Large intestine (tissue), 3 donors: Measurements from ENCODE around the gene PKHD1. TPM values are rescaled to one million over a fixed set of nuclear protein-coding genes. Genes with fewer than 3 reads are reported as not detected.

Experiments
- DNase-seq, 2 donors: peaks; one replicate each; pipeline versions ENCODE4 v3.0.0 to v3.0.0-alpha.2; 2013
- H3K27ac ChIP-seq: one replicate; pipeline ENCODE4 v1.5.1; 2013; ENCODE audit warnings: low read length
- H3K27me3 ChIP-seq: 2 replicates; pipeline ENCODE4 v1.6.1; 2013; ENCODE audit warnings: low read length; ENCODE audit not compliant: control insufficient read depth, insufficient read depth
- H3K36me3 ChIP-seq: 2 replicates; pipeline ENCODE4 v1.6.1; 2013; ENCODE audit warnings: low read length; ENCODE audit not compliant: control insufficient read depth, insufficient read depth
- H3K4me1 ChIP-seq: one replicate; pipeline ENCODE4 v1.6.1; 2013; ENCODE audit warnings: low read length; ENCODE audit not compliant: control insufficient read depth, insufficient read depth
- H3K4me3 ChIP-seq: one replicate; pipeline ENCODE4 v1.5.1; 2013; ENCODE audit warnings: low read length
- H3K9me3 ChIP-seq: one replicate; pipeline ENCODE4 v1.6.1; 2013; ENCODE audit warnings: mild to moderate bottlenecking, low read depth, low read length, moderate library complexity; ENCODE audit not compliant: control insufficient read depth
- WGBS: methylation state at CpG from one replicate; pipeline ENCODE4 v1.1.5; 2013; ENCODE audit warnings: low lambda C conversion rate; ENCODE audit not compliant: insufficient coverage; 5-methylcytosine and 5-hydroxymethylcytosine counted together
- polyA plus RNA-seq: library from polyadenylated mRNA; unstranded; fragments of 120-200 nt; gene quantifications from one replicate; pipeline ENCODE4 v1.2.1, GENCODE V29; 2013

The PKHD1 gene
- polyA plus RNA-seq, 1 donor, result 0.36 TPM

GRCh38 chr6:51844336-51844735, 243.1 kb downstream of the PKHD1 start:
- Histone ChIP-seq H3K4me1 (peaks cover 5% of the 10 kb centered on the region), H3K36me3 (no peaks in the 10 kb centered on the region), H3K27me3 (no peaks in the 10 kb centered on the region), H3K27ac (no peak overlapping the region), H3K9me3 (peaks cover 2% of the 10 kb centered on the region), H3K4me3 (no peak overlapping the region)
- WGBS, result no CpG with 5 or more reads among the region's 3 CpGs
- no peak for DNase-seq

- 80% methylated on average over 2 of the region's 5 CpGs for WGBS
- Histone ChIP-seq H3K9me3 (peaks cover 2% of the 10 kb centered on the region), H3K4me1 (peaks cover 5% of the 10 kb centered on the region), H3K27me3 (no peaks in the 10 kb centered on the region), H3K36me3 (no peaks in the 10 kb centered on the region), H3K27ac (no peak overlapping the region), H3K4me3 (no peak overlapping the region)
- DNase-seq, result no peak
Measured at GRCh38 chr6:51843456-51844056, 243.9 kb downstream of the PKHD1 start.

GRCh38 chr6:51842804-51843378, 244.5 kb downstream of the PKHD1 start:
- DNase-seq, result no peak
- Histone ChIP-seq H3K36me3 (no peaks in the 10 kb centered on the region), H3K4me3 (no peak overlapping the region), H3K4me1 (peaks cover 5% of the 10 kb centered on the region), H3K9me3 (peaks cover 2% of the 10 kb centered on the region), H3K27ac (no peak overlapping the region), H3K27me3 (no peaks in the 10 kb centered on the region)
- no CpG with 5 or more reads among the region's 8 CpGs for WGBS

- Histone ChIP-seq H3K4me1 (peaks cover 5% of the 10 kb centered on the region), H3K9me3 (peaks cover 2% of the 10 kb centered on the region), H3K4me3 (no peak overlapping the region), H3K36me3 (no peaks in the 10 kb centered on the region), H3K27me3 (no peaks in the 10 kb centered on the region), H3K27ac (no peak overlapping the region)
- WGBS, result no CpG with 5 or more reads among the region's 11 CpGs
- no peak for DNase-seq
Measured at GRCh38 chr6:51842061-51842803, 245.2 kb downstream of the PKHD1 start.

GRCh38 chr6:51841626-51842025, 245.8 kb downstream of the PKHD1 start:
- H3K36me3 ChIP-seq, result no peaks in the 10 kb centered on the region
- DNase-seq, result no peak

GRCh38 chr6:51839726-51840374, 247.6 kb downstream of the PKHD1 start:
- no peak for DNase-seq
- H3K9me3 ChIP-seq, result no peaks in the 10 kb centered on the region
- H3K4me3 ChIP-seq, result no peak overlapping the region
- H3K4me1 ChIP-seq, result no peaks in the 10 kb centered on the region
- no peaks in the 10 kb centered on the region for H3K27me3 ChIP-seq
- H3K36me3 ChIP-seq, result no peaks in the 10 kb centered on the region
- WGBS, result 71% methylated on average over 2 of the region's 4 CpGs
- H3K27ac ChIP-seq, result no peak overlapping the region

More at GRCh38 chr6:51841626-51842025, 245.8 kb downstream of the PKHD1 start:
- Histone ChIP-seq H3K9me3 (no peaks in the 10 kb centered on the region), H3K4me1 (peaks cover 5% of the 10 kb centered on the region), H3K27me3 (no peaks in the 10 kb centered on the region), H3K4me3 (no peak overlapping the region), H3K27ac (no peak overlapping the region)
- WGBS, result no CpG with 5 or more reads among the region's 2 CpGs

- no peaks in the 10 kb centered on the region for H3K36me3 ChIP-seq
- H3K9me3 ChIP-seq, result no peaks in the 10 kb centered on the region
- DNase-seq, result no peak
- H3K27ac ChIP-seq, result no peak overlapping the region
- no peaks in the 10 kb centered on the region for H3K4me1 ChIP-seq
- no peak overlapping the region for H3K4me3 ChIP-seq
- H3K27me3 ChIP-seq, result no peaks in the 10 kb centered on the region
- no CpG with 5 or more reads among the region's 1 CpG for WGBS
Measured at GRCh38 chr6:51830666-51831065, 256.7 kb downstream of the PKHD1 start.

GRCh38 chr6:51827580-51827979, 259.8 kb downstream of the PKHD1 start:
- H3K27ac ChIP-seq, result no peak overlapping the region
- no peak overlapping the region for H3K4me3 ChIP-seq
- DNase-seq, result no peak
- no peaks in the 10 kb centered on the region for H3K9me3 ChIP-seq
- no peaks in the 10 kb centered on the region for H3K4me1 ChIP-seq
- no CpG with 5 or more reads among the region's 1 CpG for WGBS
- no peaks in the 10 kb centered on the region for H3K36me3 ChIP-seq
- H3K27me3 ChIP-seq, result no peaks in the 10 kb centered on the region

- Histone ChIP-seq H3K4me1 (no peaks in the 10 kb centered on the region), H3K9me3 (no peaks in the 10 kb centered on the region), H3K4me3 (no peak overlapping the region), H3K27ac (no peak overlapping the region), H3K36me3 (no peaks in the 10 kb centered on the region), H3K27me3 (no peaks in the 10 kb centered on the region)
- no peak for DNase-seq
Measured at GRCh38 chr6:51824940-51825339, 262.5 kb downstream of the PKHD1 start.

- Histone ChIP-seq H3K9me3 (no peaks in the 10 kb centered on the region), H3K4me1 (no peaks in the 10 kb centered on the region), H3K4me3 (no peak overlapping the region), H3K27ac (no peak overlapping the region), H3K36me3 (no peaks in the 10 kb centered on the region), H3K27me3 (no peaks in the 10 kb centered on the region)
- no peak for DNase-seq
Measured at GRCh38 chr6:51820555-51820954, 266.9 kb downstream of the PKHD1 start.
